Urinary bladder (tissue), 4 donors: ENCODE results near the gene WIF1. TPM values are rescaled to one million over a fixed set of nuclear protein-coding genes. Genes with fewer than 3 reads are reported as not detected.
A peak's percentile ranks its signal among the peaks of the same experiment; 100 is the strongest.

Source experiments
- DNase-seq: peaks from one replicate; pipeline ENCODE4 v3.0.0-alpha.2; 2015; ENCODE audit errors: extremely low spot score
- H3K27ac ChIP-seq: one replicate; pipeline ENCODE4 v1.5.1; 2013; ENCODE audit warnings: low read depth, mild to moderate bottlenecking, moderate library complexity
- H3K36me3 ChIP-seq: one replicate; pipeline ENCODE4 v1.6.1; 2013; ENCODE audit warnings: mild to moderate bottlenecking, moderate library complexity; ENCODE audit not compliant: insufficient read depth
- H3K4me1 ChIP-seq: one replicate; pipeline ENCODE4 v1.6.1; 2013; ENCODE audit warnings: mild to moderate bottlenecking, moderate library complexity; ENCODE audit not compliant: insufficient read depth
- H3K4me3 ChIP-seq: one replicate; pipeline ENCODE4 v1.5.1; 2013; ENCODE audit warnings: low read depth, low read length
- WGBS: extraction: QIAGEN DNeasy Blood & Tissue Kit; methylation state at CpG from one replicate; pipeline ENCODE4 v1.1.7; 2013; 5-methylcytosine and 5-hydroxymethylcytosine counted together
- polyA plus RNA-seq: library from polyadenylated mRNA; stranded (reverse); fragments of 200-250 nt; gene quantifications from one replicate; pipeline ENCODE4 v1.2.3, GENCODE V29; 2013
- total RNA-seq: library from RNA; depleted of rRNA; stranded (reverse); fragments of >200 nt; gene quantifications from one replicate; pipeline ENCODE4 v1.2.3, GENCODE V29; 2014
- donor health status: healthy with polysubstance abuse.
- donor health status: healthy.

Gene WIF1, protein sequence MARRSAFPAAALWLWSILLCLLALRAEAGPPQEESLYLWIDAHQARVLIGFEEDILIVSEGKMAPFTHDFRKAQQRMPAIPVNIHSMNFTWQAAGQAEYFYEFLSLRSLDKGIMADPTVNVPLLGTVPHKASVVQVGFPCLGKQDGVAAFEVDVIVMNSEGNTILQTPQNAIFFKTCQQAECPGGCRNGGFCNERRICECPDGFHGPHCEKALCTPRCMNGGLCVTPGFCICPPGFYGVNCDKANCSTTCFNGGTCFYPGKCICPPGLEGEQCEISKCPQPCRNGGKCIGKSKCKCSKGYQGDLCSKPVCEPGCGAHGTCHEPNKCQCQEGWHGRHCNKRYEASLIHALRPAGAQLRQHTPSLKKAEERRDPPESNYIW
- total RNA-seq: 2.9 TPM
- polyA plus RNA-seq: 1.9 TPM

DNA sequence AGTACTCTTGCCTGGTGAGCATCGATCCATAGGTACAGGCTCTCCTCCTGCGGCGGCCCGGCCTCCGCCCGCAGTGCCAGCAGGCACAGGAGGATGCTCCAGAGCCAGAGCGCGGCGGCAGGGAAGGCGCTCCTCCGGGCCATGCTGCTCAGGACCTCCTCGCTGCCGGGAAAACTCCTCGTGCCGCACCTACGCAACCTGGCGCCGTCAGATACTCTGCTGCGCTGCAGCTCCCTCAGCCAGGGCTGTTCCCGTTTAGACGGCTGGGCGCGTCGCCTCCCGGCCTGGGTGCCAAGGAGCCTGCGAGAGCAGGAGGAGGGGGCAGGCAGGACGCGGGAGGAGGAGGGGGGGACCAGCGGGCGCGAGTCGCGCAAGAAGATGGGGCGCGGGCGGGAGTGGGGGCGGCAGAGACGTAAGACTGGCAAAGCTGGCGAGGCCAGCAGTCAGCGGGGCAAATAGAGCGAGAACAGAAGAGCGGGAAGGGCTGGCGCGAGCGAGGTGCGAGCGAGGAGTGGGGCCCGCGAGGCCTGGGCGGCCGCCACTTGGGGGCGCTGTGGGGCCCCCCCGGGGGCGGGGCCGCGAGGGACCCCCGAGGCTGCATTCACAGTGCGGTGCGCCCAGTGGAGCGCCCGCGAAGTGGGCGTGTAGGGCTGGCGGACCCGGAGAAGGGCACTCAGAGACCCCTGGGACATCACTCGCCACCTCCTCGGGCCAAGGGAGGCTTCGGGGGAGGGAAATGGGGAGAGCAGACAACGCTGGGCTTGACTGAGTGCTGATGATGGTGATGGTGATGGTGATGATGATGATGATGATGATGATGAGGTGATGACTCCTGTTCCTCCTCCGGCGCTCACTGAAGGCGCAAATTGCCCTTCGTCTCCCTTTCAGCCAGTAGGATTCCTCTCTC, at the start of gene WIF1:
Gene WIF1 (minus strand): TSS at position 257 of the 907 bp plus-strand sequence. CDS start 114 bp downstream, at position 143.
- H3K36me3 ChIP-seq: no peaks in the 10 kb centered on the region
- H3K27ac ChIP-seq: no peak within 1 kb of the TSS
- WGBS: 4% methylated on average over 73 of the region's 73 CpGs
- no peaks in the 10 kb centered on the region for H3K4me1 ChIP-seq
- H3K4me3 ChIP-seq: peak within 1 kb of the TSS; percentile 6
- no peak for DNase-seq

GRCh38 chr12:65170209-65170881, 49.2 kb upstream of the WIF1 start:
- DNase-seq: no peak
- Histone ChIP-seq H3K4me3 (peak overlapping the region; percentile 84), H3K27ac (peak overlapping the region; percentile 93), H3K4me1 (peaks cover 5% of the 10 kb centered on the region), H3K36me3 (no peaks in the 10 kb centered on the region)
- WGBS: 1% methylated on average over 47 of the region's 47 CpGs

DNA sequence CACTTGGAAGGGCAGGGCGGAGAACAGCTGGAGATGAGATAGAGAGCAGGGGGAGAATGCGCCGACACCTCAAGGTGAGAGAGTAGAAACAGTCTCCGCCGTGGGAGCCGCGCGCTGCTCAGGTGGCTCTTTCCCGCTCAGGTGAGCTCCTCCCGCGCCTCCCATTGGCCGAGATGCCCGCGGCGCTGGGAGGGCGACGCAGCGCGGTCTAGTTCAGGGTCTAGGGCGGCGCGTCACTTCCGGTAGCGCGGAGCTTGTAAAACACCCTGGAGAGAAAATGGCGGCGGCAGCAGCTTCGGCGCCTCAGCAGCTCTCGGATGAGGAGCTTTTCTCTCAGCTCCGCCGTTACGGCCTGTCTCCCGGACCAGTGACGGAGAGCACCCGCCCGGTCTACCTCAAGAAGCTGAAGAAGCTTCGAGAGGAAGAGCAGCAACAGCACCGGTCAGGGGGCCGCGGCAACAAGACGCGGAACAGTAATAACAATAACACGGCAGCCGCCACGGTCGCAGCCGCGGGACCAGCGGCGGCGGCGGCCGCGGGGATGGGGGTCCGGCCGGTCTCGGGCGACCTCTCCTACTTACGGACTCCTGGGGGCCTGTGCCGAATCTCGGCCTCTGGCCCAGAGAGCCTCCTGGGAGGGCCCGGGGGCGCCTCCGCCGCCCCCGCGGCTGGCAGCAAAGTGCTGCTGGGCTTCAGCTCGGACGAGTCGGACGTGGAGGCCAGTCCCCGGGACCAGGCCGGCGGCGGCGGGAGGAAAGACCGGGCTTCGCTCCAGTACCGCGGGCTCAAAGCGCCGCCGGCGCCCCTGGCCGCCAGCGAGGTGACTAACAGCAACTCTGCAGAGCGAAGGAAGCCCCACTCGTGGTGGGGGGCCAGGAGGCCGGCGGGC, 48.5 kb upstream of the WIF1 start, which contains the start of gene LEMD3:
Gene LEMD3 (plus strand): TSS at position 264 of the 889 bp plus-strand sequence. CDS start 14 bp downstream, at position 278.
- Histone ChIP-seq H3K4me3 (peak within 1 kb of the TSS; percentile 84), H3K36me3 (no peaks in the 10 kb centered on the region), H3K4me1 (peaks cover 5% of the 10 kb centered on the region), H3K27ac (peak within 1 kb of the TSS; percentile 93)
- peak; percentile 87 for DNase-seq
- WGBS: under 1% methylated on average over 91 of the region's 91 CpGs

DNA sequence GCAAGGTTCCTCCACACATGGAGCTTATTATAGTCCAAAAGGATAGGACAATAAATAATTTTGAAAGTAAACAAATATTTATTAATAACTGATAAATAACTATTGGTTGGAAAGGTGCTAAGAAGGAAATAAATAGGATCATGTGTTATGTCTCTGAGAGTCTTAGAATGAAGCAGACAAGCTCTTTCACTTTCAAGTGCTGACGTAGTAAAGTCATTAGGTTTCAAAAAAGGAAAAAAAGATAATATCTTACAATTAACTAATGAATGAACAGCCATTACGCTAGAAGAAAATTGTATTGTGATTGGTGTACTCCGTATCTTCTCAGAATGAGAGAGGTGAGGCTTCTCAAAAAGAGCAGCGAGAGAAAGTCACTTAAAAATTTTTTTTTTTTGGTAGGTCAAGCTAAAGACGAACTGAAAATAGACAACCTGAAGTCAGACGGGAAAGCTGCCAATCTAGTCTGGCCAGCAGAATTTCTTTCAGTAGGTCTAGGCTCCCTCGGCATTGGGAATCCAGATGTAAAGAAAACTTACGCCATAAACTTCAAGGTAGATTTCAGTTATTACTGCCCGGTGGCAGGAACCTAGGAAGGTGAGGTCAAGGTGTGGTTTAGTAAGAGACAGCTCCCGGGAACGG, 47.7 kb upstream of the WIF1 start:
- 17% methylated on average over 11 of the region's 11 CpGs for WGBS
- H3K36me3 ChIP-seq: no peaks in the 10 kb centered on the region
- peak overlapping the region; percentile 84 for H3K4me3 ChIP-seq
- DNase-seq: no peak
- H3K27ac ChIP-seq: peak overlapping the region; percentile 93
- H3K4me1 ChIP-seq: peaks cover 5% of the 10 kb centered on the region

- H3K4me3 ChIP-seq: no peak overlapping the region
These were observed 43.7 kb upstream of the WIF1 start for GRCh38 chr12:65164774-65165173.

DNA sequence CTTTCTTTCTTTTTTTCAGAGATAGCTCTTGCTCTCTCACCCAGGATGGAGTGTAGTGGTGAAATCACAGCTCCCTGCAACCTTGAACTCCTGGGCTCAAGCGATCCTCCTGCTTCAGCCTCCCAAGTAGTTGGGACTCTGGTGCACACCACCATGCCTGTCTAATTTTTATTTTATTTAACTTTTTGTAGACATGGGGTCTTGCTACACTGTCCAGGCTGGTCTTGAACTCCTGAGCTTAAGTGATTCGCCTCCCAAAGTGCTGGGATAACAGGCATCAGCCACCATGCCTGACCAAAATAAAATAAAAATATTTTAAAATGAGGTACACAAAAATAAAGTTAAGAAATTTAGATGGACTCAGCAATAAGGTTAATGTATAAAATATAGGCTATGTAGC, 43.1 kb upstream of the WIF1 start:
- H3K27ac ChIP-seq: no peak overlapping the region
- DNase-seq: no peak
- no peaks in the 10 kb centered on the region for H3K36me3 ChIP-seq
- no peak overlapping the region for H3K4me3 ChIP-seq
- WGBS: 96% methylated on average over 2 of the region's 2 CpGs
- H3K4me1 ChIP-seq: no peaks in the 10 kb centered on the region

More at GRCh38 chr12:65164774-65165173, 43.7 kb upstream of the WIF1 start:
- H3K4me1 ChIP-seq: no peaks in the 10 kb centered on the region
- no peak for DNase-seq
- H3K27ac ChIP-seq: no peak overlapping the region
- no peaks in the 10 kb centered on the region for H3K36me3 ChIP-seq

- no peaks in the 10 kb centered on the region for H3K36me3 ChIP-seq
- H3K4me3 ChIP-seq: no peak overlapping the region
- whole genome bisulfite sequencing: 99% methylated on average over 1 of the region's 1 CpG
- H3K27ac ChIP-seq: no peak overlapping the region
- H3K4me1 ChIP-seq: no peaks in the 10 kb centered on the region
- no peak for DNase-seq
These were observed 41.5 kb upstream of the WIF1 start for GRCh38 chr12:65162609-65163008.

DNA sequence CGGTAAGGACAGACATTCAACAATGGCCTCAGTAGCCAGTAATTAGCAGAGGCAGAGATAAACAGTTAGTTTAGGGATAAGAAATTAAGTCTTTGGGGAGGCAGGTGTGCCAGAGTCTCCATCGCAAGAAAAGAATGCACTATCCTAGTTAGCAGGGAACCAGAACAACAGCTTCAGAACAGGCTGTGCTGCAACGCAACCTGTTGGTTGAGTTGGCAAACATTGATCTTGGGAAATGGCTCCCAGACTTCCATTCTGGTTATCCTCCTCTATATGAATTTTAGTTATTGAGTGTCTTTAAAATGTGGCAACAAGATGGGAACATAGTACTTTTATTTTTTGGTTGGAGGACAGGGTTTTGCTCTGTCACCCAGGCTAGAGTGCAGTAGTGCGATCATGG, 36.0 kb upstream of the WIF1 start:
- no peak overlapping the region for H3K4me3 ChIP-seq
- H3K36me3 ChIP-seq: no peaks in the 10 kb centered on the region
- H3K27ac ChIP-seq: no peak overlapping the region
- DNase-seq: no peak
- 88% methylated on average over 4 of the region's 4 CpGs for WGBS
- no peaks in the 10 kb centered on the region for H3K4me1 ChIP-seq

- WGBS: 72% methylated on average over 2 of the region's 2 CpGs
- H3K4me3 ChIP-seq: no peak overlapping the region
- no peaks in the 10 kb centered on the region for H3K4me1 ChIP-seq
These were observed 35.3 kb upstream of the WIF1 start for GRCh38 chr12:65156366-65156841.

DNA sequence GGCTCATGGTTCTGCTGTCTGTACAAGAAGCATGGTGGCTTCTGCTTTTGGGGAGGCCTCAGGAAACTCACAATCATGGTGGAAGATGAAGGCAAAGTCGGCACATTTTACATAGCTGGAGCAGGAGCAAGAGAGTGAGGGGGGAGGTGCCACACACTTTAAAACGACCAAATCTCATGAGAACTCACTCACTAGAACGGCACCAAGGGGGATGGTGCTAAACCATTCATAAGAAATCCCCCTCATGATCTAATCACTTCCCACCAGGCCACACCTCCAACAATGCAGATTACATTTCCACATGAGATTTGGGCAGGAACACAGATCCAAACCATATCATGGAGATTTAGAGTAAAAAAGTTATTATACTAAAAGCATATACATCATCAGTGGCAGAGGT, 34.7 kb upstream of the WIF1 start:
- H3K4me1 ChIP-seq: no peaks in the 10 kb centered on the region
- no peaks in the 10 kb centered on the region for H3K36me3 ChIP-seq
- H3K27ac ChIP-seq: no peak overlapping the region
- no peak for DNase-seq
- H3K4me3 ChIP-seq: no peak overlapping the region
- WGBS: 72% methylated on average over 3 of the region's 3 CpGs

More at GRCh38 chr12:65156366-65156841, 35.3 kb upstream of the WIF1 start:
- H3K36me3 ChIP-seq: no peaks in the 10 kb centered on the region
- H3K27ac ChIP-seq: no peak overlapping the region
- DNase-seq: no peak

DNA sequence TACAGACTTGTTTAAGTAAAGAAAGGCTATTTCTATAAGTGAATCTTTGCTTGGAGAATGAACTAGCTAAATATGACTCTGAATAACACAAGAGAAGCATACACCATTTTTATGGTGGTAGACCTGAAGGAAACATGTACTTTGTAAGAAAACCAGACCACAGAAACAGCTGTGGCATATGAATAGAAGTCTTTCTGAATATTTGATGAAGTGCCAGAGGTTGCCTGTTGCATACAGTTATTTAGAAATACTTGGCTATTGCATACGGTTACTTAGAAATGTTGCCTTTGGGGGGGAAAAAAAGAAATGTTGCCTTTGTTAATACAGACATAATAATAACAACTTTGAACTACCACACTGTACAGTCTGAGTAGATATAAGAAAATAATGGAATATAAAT, 31.5 kb upstream of the WIF1 start:
- 47% methylated on average over 1 of the region's 1 CpG for WGBS
- Histone ChIP-seq H3K4me3 (no peak overlapping the region), H3K4me1 (no peaks in the 10 kb centered on the region), H3K36me3 (no peaks in the 10 kb centered on the region), H3K27ac (no peak overlapping the region)
- DNase-seq: no peak

DNA sequence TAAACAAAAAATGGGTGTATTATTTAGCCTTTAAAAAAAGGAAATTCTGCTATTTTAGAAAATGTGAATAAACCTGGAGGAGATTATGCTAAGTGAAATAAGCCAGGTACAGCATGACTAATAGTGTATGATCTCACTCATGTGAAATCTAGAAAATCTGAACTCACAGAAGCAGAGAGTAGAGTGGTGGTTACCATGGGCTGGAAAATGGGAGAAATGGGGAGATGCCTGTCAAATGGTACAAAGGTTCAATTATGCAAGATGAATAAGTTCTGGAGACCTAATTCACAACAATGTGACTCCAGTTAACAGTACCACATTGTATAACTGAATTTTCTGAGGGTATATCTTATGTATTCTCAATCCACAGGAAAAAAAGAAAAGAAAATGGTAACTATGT, 30.9 kb upstream of the WIF1 start:
- Histone ChIP-seq H3K27ac (no peak overlapping the region), H3K4me3 (no peak overlapping the region), H3K4me1 (no peaks in the 10 kb centered on the region), H3K36me3 (no peaks in the 10 kb centered on the region)
- DNase-seq: no peak
